HG03520 (cell line): Measurements from ENCODE around the gene AP2B1.

Experiments used
- ATAC-seq: cut with Tn5 transposase; IDR thresholded peaks from one replicate; pipeline ENCODE4 v1.9.1; 2021; ENCODE audit warnings: mild to moderate bottlenecking, moderate library complexity; ENCODE audit not compliant: unreplicated experiment

The AP2B1 gene

DNA sequence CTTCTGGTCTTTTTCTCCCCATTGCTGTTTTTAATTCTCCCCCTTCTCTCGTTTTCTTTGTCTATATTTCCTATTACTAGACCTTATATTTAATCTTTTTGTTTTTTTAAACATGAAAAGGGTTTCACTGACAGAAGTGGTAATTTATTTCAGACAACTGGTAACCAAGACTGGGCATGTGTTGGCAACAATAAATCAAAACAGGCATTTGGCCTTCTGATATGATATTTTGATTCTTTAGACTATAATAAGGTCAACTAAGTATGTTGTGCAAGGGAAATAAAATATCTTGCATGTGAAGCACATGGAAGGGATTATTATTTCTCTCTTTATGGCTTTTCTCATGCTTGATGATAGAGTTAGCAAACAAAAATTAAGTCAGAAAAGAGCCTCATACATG lies 34.6 kb downstream of the AP2B1 start:
- ATAC-seq: no peak

DNA sequence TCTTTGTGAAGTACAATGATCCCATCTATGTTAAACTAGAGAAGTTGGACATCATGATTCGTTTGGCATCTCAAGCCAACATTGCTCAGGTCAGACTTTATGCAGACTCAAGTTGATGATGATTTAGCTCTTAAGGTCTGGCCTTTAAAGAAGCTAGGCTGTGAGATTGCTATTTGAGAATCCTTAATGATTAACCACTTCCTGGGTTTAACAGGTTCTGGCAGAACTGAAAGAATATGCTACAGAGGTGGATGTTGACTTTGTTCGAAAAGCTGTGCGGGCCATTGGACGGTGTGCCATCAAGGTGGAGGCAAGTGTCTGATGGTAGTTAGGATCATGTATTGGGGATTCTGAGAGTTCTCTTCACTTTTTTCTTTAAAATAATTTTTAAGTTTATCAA lies 40.3 kb downstream of the AP2B1 start:
- ATAC-seq: no peak

DNA sequence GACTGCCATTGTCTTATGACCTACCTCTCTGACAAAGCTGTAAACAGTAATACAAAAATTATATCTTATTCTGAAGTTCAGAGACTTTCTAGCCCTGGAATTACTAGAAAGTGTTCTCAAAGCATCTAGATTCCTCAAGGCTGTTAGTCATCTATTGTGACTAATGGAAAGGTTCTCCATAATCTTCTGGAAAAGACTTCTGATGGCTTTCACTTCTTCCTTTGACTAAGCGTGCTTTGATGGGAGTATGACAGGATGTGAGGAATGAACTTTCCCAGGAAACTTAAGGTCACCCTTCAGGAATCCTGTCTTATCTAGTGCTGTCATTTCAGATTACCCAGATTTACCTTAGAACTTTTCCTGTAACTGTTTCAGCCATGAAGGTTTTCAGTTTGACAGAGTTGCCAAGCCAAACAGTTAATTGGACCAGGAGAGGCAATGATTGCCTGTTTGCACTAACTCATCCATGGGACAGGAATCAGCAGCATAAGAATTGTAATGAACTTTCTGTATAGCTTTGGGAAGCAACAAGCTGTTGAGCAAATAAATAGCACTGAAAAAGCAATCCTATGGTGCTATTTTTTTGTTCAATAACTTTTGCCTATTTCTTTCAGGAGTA lies 43.5 kb downstream of the AP2B1 start:
- ATAC-seq: no peak

DNA sequence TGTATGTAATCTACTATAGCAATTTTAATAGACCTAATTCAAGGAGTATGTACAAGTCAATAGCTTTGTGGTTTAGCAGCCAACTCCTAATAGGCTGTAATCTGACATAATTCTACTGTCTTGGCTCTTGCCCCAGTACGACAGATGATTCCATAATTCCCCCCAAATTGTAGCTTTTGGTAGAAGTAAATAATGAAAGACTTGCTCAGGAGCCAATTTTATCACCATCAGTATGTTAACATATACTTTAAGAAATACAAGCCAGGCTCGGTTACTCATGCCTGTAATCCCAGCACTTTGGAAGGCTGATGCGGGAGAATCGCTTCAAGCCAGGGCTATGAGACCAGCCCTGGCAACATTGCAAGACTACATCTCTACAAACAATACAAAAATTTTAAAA lies 53.9 kb downstream of the AP2B1 start:
- ATAC-seq: no peak

DNA sequence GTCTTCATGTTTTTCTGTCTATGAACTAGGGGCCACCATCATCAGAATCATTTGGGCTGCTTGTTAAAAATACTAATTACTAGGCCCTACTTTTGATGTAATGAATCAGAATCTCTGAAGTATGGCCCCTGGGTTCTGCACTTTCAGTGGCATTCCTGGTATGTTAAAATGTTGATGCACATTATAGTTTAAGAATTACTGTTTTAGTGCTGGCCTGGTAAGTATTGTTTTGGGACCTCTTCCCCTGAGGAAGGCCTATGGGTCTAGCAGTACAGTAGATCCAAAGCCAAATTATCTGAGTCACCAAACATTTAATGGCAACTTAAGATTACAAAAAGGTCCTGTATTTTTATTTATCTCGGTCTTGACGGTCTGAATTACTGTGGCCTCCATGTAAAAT lies 58.8 kb downstream of the AP2B1 start:
- no peak for ATAC-seq

DNA sequence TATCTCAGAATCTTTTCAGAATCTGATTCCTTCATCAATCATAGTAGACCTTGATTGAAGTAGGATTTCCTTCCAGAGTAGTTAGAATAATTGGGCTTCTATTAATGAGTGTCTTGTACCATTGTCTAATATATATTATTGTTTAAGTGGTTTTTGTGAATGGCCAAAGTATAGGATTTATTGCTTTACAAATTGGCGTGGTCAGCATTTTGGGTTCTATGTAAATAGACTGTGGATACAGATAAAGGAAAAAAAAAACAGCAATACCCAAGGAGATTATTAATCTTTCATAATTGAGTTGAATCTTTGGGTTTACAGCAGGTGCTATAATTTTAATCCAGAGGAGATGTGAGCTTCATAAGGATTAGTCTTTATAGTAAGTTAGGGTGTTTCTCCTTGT lies 64.3 kb downstream of the AP2B1 start:
- ATAC-seq: no peak

DNA sequence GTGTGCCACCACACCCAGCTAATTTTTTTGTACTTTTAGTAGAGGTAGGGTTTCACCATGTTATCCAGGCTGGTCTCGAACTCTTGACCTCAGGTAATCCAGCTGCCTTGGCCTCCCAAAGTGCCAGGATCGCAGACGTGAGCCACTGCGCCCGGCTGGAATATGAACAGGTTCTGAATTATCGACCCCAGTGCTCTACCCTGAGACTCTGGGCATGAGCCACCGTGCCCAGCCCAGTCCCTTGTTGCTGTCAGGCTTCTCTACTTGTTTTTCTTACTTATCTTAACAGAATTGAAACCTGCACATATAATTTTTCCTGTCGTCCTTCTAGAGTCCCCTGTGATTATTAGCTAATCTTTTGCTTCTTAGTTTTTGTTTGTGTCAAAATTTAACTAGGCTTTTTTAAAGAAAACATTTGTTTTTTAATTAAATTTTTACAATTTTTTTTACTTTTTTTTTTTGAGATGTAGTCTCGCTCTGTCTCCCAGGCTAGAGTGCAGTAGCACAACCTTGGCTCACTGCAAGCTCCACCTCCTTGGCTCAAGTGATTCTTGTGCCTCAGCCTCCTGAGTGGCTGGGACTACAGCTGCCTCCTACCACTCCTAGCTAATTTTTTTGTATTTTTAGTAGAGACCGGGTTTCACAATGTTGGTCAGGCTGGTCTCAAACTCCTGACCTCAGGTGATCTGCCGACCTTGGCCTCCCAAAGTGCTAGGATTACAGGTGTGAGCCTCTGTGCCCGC lies 66.7 kb downstream of the AP2B1 start:
- no peak for ATAC-seq

DNA sequence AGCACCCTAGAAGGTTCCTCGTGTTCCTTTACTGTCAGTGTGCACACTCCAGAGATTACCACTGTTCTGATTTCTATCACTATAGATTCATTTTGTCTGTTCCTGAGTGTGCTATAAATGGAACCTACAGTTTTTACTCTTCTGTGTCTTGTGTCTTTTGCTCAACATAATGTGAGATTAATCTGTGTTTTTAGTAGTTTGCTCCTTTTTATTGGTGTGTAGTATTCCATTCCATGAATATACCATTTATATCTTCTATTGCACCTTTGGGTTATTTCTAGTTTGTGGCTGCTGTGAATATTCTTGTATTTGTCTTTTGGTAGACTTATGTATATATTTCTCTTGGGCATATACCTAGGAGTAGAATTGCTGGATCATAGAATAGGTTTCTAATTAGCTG lies 68.2 kb downstream of the AP2B1 start:
- ATAC-seq: no peak

DNA sequence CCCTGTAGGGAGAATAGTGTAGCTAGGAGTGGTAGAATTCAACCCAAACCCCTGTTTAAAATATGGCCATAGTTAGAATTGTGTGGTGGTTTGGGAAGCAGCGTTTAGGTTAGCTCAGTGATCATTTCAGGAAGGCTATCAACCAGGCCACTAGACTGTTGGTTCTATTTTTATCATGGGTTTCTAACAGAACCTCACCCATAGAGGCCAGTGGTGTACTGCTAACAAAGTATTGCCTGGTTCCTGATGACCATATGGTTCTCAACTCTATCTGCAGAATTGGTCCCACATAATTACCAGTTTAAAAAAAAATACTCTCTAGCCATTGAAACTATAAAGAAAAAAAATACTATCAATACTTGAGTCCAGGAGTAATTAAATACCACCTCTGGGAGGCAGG lies 73.8 kb downstream of the AP2B1 start:
- no peak for ATAC-seq

DNA sequence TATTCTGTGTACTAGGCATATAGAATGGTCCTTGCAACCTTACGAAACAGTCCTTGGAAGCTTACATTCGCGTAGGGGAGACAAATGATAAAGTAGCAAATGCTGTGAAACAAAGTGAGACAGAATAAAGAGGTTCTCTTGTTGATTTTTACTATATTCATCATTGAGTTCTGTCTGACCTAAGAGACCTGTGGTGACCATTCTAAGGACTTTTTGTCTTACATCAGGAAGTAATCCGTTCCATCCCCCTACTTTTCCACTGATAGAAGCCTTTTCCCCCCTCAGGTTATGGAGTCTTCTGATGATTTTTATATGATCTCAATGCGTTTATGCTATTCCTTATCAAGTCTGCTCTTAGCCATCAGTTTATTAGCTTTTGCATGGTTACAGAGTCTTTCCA lies 77.6 kb downstream of the AP2B1 start:
- ATAC-seq: no peak

DNA sequence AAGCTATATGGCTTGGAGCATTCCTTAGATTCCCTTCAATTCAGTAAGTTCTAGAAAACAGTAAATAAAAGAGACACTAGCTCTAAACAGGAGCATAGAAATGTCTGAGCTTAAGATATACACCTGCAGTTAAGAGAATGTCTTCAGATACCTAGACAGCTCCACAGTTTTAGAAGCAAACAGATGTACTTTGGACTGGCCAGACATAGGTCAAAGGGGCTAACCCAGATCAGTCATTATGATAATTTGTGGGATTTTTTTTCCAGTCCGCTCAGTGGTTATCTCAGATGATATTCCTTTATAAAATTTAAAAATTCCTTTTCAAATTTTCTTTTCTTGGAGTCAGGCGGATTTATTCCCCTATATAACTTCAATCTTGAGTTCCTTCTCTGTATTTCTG lies 78.5 kb downstream of the AP2B1 start:
- no peak for ATAC-seq

DNA sequence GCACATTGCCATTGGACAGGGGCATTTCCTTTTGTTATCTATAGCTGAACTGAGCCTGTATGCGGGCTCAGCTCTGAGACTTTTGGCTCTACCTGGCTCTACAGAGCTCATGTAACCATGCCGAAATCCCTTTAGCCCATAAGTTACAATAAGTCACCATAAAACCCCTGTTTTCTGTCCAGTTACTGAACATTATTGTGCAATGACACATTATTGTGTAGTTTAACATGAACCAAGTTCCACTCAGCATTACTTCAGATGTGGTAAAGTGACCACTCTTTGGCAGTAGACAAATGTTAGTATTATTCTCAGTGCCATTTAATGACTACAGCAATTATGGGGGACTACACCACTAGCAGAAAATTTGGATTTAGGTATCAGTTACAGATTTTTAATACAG lies 78.9 kb downstream of the AP2B1 start:
- no peak for ATAC-seq

DNA sequence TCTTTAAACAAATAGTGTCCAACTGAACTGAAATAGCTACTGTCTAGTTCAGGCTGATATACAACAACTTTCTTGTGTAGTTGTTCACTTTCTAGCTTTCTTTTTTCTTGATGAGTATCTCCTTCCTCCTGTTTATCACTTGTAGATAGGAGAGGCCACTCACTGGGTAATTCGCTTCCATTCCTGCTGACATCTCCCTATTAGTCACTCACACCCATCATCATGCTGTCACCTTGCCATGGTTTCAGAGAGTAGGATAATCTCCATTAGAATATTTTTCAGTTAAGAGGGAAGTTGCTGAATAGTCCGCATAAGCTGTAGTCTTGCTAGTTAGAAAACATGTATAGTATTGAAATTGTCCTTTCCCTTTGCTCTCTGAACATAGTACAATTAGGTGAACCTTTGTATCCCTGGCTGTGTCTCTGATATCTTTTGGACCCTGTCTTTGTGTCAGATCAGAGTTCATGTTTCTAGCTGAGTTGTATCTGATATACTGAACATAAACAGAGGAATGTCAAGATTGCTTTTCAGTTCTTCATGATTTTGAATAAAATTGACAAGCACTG lies 79.9 kb downstream of the AP2B1 start:
- no peak for ATAC-seq

DNA sequence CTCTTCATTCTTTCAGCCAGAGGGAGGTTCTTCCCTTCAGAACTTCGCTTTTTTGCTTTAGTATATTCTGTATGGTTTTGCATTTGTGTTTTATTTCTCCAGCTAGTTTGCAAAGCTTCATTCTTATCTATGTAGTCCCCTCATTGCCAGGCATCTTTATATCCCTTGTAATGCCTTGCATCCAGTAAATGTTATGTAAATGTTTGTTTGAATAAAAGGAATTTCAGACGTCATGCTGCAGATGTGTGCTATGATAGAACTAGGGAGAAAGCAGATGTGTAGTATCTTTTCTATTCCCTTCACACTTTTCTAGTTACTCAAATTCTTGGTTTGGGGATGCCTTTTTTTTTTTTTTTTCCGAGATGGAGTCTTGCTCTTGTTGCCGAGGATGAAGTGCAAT lies 81.7 kb downstream of the AP2B1 start:
- ATAC-seq: no peak

DNA sequence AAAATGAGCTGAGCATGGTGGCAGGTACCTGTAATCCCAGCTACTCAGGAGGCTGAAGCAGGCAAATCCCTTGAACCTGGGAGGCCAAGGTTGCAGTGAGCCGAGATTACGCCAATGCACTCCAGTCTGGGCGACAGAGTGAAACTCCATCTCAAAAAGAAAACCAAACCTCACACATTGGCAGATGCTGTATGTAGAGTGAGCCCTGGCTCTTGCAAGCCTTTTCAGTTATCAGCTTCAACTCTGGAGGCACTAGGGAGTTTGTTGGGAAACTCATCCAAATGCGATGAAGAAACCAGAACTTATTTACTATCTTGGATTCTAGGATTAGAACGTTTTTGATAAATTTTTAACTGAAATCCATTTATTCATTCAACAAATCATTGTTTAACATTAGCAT lies 87.4 kb downstream of the AP2B1 start:
- no peak for ATAC-seq

DNA sequence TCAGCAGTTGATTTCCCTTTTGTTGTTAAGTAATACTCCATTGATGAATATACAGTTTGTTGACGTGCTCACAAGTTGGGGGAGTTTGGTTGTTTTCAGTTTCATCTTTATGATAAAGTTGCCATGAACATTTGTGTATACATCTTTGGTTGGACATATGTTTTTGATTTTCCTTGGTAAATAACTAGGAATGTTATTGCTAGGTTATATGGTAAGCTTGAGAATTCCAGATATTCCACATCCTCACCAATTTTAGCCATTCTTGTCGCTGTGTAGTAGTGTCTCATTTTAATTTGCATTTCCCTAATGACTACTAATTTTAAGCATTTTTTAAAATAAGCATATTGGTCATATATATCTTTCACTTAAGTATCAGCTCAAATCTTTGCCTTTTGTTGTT lies 89.3 kb downstream of the AP2B1 start:
- ATAC-seq: no peak

DNA sequence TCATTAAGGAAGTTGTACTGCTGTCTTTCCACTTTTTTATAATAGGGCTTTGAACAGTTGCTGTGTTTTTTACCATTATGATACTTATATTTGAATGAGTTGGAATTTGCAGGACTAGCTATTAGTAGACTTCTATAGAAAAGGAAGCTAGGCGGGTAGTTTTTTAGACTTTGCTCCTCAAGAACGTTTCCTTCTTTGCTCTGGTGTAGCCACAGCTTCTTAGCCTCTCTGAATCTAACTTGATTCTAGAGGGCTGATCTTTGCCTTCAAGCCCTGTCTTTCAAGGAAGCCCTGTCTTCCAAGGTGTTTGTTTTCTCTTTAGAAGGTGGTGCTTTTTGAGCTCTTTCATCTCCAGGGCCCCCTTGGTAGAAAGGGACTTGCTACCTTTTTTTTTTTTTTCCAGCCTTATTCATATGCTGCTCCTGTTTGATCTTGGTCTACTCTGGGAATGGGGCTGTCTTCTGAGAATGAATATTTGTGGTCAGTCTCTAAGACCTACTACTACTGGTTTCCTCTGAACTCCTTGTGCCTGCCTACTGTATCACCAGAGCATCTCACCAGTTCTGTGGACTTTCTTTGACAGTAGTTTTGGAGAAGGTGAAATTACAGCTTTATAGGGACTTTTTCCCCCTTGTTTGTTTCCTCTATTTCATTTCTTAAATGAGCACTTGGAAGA lies 92.0 kb downstream of the AP2B1 start:
- ATAC-seq: no peak

DNA sequence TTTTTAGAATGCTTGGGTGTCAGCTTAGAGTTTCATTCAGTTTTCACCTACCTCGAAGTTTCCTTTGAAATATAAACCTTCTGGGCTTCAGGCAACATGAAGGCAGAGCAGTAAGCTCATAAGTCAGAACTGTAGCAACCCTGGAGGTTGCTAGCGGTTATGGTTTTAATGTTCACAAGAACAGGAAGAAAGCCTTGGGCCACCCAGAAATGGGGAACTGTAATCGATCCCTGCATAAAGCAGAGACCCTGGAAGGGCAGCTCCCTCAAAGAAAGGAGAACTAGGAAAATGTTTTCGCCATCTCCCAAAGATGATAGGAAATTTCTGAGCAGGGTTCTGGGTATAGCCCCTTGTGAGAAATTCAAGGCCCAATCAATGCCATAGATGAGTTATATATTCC lies 96.5 kb downstream of the AP2B1 start:
- no peak for ATAC-seq

DNA sequence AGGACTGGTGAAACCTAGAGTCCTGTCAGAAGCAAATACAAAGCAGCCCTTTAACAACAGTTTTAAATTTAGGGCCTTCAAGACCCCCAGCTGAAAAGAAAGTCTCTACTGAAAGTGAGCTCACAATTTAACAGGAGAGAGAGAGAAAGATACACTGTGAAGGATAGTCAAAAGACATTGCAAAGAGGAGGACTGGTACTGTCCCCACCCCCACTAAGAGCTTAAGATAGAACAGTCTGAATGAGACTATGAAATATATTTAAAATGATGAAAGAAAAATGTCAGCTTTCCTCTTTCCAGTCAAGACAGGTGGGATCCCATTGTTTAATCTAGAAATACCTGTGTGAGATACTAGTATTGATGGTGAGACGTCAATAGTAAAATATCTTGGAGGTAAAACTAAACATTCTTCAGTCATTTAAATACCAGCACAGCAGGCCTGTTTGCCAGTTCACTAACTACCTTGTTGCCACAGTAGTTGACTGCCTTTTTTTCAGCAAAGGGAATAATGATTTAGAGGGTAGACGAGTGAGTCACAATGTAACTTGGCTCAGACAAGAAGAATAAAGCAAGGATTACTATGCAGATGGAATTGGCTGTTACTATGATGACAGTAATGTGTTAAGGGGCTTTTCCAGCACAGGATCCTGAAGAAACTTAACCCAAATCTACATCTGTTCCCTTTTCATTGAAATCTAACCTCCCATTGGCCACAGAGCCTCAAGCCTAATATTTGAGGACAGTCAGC lies 97.1 kb downstream of the AP2B1 start:
- ATAC-seq: no peak

DNA sequence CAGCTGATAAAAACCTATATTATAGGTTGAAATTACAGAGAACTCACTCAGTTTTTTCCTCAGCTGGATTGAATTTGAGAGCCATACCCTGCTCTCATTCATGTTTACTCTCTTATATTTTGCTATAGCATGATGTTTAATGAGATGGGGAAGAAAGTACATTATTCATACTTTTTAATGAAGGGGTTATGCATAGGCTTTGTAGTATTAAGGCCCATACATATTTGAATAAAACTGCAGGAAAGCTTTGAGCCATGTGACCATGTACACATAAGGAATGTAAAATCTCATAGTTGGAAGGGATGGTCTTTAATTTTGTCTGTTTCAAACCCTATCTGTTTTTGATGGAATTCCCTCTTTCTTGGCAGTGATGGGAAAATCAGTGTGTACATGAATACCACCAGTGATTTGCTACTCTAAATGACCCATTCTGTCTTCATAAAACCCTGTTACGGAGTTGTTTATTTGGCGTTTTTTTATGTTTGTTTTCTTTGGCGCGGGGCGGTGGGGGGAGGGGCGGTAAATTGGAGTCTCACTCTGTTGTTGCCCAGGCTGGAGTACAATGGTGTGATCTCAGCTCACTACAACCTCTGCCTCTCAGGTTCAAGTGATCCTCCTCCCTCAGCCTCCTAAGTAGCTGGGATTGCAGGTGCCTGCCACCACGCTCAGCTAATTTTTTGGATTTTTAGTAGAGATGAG lies 105.5 kb downstream of the AP2B1 start:
- no peak for ATAC-seq

DNA sequence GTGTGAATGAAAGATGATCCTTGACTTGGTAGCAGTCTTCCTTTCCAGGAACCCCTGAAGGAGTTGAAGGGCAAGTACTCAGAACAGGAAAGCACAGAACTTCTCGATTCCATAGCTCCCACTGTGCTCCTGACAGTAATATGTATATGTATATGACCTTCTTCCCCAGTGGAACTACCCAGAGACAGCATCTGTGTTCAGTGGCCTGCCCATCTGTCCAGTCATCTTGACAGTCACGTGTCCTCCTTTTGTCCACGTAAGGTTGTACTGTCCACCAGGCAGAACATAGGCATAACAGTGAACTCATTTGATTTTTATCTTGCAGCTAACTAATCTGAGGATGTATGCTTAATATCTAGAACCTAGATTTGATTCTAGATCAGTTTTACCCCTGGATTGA lies 106.5 kb downstream of the AP2B1 start:
- no peak for ATAC-seq
